H1 (cell line): ENCODE results near the gene NFIA. TPM values are rescaled to one million over a fixed set of nuclear protein-coding genes. Genes with fewer than 3 reads are reported as not detected.

ENCODE experiments used
- CTCF ChIA-PET: fragments of 300-600 bp; sonication (Branson Sonifier 250); formaldehyde crosslinking; loops from one replicate; lab custom pipeline; 2021; ENCODE audit not compliant: partially characterized antibody; lab: Charles Lee
- POLR2A ChIA-PET: fragments of 300-600 bp; sonication (Branson Sonifier 250); formaldehyde crosslinking; loops from one replicate; lab custom pipeline; 2021; ENCODE audit warnings: inconsistent platforms; ENCODE audit not compliant: partially characterized antibody; lab: Charles Lee
- DNase-seq, 2 experiments: peaks; one replicate each; pipeline versions ENCODE4 v3.0.0 to v3.0.0-alpha.2; 2010 to 2022; ENCODE audit warnings: low spot score in 2 of 2, low read depth in 1 of 2, mixed read lengths in 1 of 2
- FAIRE-seq: peaks from 2 replicates; lab custom pipeline; 2011; peaks lifted over from hg19 to GRCh38; lab: Jason Lieb, UNC
- H2AFZ ChIP-seq: 2 replicates; pipeline ENCODE4 v1.8.1; 2012; ENCODE audit warnings: low read length, inconsistent platforms
- H2AK5ac ChIP-seq: 2 replicates; pipeline ENCODE4 v1.6.1; 2013; ENCODE audit warnings: low read depth, low read length
- H2BK120ac ChIP-seq: replicated peaks from 2 replicates; pipeline ENCODE3; 2013; ENCODE audit warnings: low read depth, low read length, inconsistent platforms
- H2BK12ac ChIP-seq: 2 replicates; pipeline ENCODE4 v1.6.1; 2013; ENCODE audit warnings: low read depth, low read length
- H2BK15ac ChIP-seq: 2 replicates; pipeline ENCODE4 v1.6.1; 2013; ENCODE audit warnings: low read length
- H2BK20ac ChIP-seq: 2 replicates; pipeline ENCODE4 v1.6.1; 2013; ENCODE audit warnings: low read length
- H2BK5ac ChIP-seq: 2 replicates; pipeline ENCODE4 v1.6.1; 2013; ENCODE audit warnings: low read depth, low read length
- H3K14ac ChIP-seq: 2 replicates; pipeline ENCODE4 v1.6.1; 2013; ENCODE audit warnings: inconsistent platforms; ENCODE audit not compliant: insufficient read length
- H3K18ac ChIP-seq: 2 replicates; pipeline ENCODE4 v1.6.1; 2013; ENCODE audit warnings: low read length; ENCODE audit errors: extremely low read depth
- H3K23ac ChIP-seq: 2 replicates; pipeline ENCODE4 v1.6.1; 2013; ENCODE audit warnings: inconsistent platforms; ENCODE audit not compliant: insufficient read length
- H3K23me2 ChIP-seq: 2 replicates; pipeline ENCODE4 v1.6.1; 2013; ENCODE audit warnings: low read depth, low read length
- H3K27ac ChIP-seq: 2 replicates; pipeline ENCODE4 v1.6.1; 2011; ENCODE audit warnings: low read depth, low read length, inconsistent platforms
- H3K27me3 ChIP-seq, 4 experiments: replicated peaks in 1 of 4; 1 replicate in 1 of 4; 2 replicates in 3 of 4; pipeline versions ENCODE4 v1.6.1 to v1.8.1; 2011 to 2013; ENCODE audit warnings: low read length in 3 of 4, mild to moderate bottlenecking in 3 of 4, inconsistent platforms in 2 of 4, mixed read lengths in 2 of 4, moderate library complexity in 1 of 4; ENCODE audit not compliant: control insufficient read depth in 3 of 4, insufficient read depth in 3 of 4; ENCODE audit errors: extremely low read depth in 1 of 4
- H3K36me3 ChIP-seq, 4 experiments: 2 replicates each; pipeline versions ENCODE4 v1.6.1 to v1.8.1; 2011 to 2013; ENCODE audit warnings: mild to moderate bottlenecking in 4 of 4, low read length in 3 of 4, moderate library complexity in 2 of 4, control low read depth in 1 of 4, inconsistent platforms in 1 of 4; ENCODE audit not compliant: insufficient read depth in 4 of 4, control insufficient read depth in 2 of 4
- H3K4ac ChIP-seq: replicated peaks from 2 replicates; pipeline ENCODE3; 2013; ENCODE audit warnings: low read length, low read depth, mixed read lengths, inconsistent platforms; ENCODE audit not compliant: insufficient read length
- H3K4me1 ChIP-seq, 4 experiments: replicated peaks in 1 of 4; 1 replicate in 1 of 4; 2 replicates in 3 of 4; pipeline versions ENCODE4 v1.6.1 to v1.8.1; 2011 to 2013; ENCODE audit warnings: low read length in 3 of 4, inconsistent platforms in 2 of 4, mixed read lengths in 1 of 4; ENCODE audit not compliant: insufficient read depth in 4 of 4, control insufficient read depth in 3 of 4
- H3K4me2 ChIP-seq, 2 experiments: 2 replicates each; pipeline versions ENCODE4 v1.6.1 to v1.8.1; 2011 to 2013; ENCODE audit warnings: low read depth in 2 of 2, low read length in 2 of 2, control low read depth in 1 of 2, inconsistent platforms in 1 of 2, mild to moderate bottlenecking in 1 of 2; ENCODE audit not compliant: insufficient read depth in 1 of 2
- H3K4me3 ChIP-seq, 4 experiments: fragments of 200-600, 300-600 bp in 1 of 4; sonication (generic), shearing (Covaris generic), sonication (Bioruptor Twin) in 1 of 4; 2 replicates each; pipeline versions ENCODE4 v1.5.1 to v1.8.1; 2011 to 2016; ENCODE audit warnings: low read length in 4 of 4, low read depth in 3 of 4, control low read depth in 2 of 4, inconsistent platforms in 2 of 4, mild to moderate bottlenecking in 2 of 4, mixed read lengths in 1 of 4, moderate library complexity in 1 of 4; ENCODE audit not compliant: insufficient read depth in 2 of 4; ENCODE audit errors: extremely low read depth in 1 of 4
- H3K56ac ChIP-seq: replicated peaks from 2 replicates; pipeline ENCODE3; 2013; ENCODE audit warnings: low read depth, mild to moderate bottlenecking, mixed read lengths, low read length, inconsistent platforms; ENCODE audit not compliant: insufficient read length
- H3K79me1 ChIP-seq: 2 replicates; pipeline ENCODE4 v1.6.1; 2013; ENCODE audit warnings: low read depth, low read length, control low read depth
- H3K79me2 ChIP-seq, 2 experiments: 2 replicates each; pipeline versions ENCODE4 v1.6.1 to v1.8.1; 2012 to 2013; ENCODE audit warnings: low read length in 2 of 2, mild to moderate bottlenecking in 2 of 2, inconsistent platforms in 1 of 2; ENCODE audit not compliant: insufficient read depth in 2 of 2, control insufficient read depth in 1 of 2
- H3K9ac ChIP-seq, 4 experiments: replicated peaks in 1 of 4; 1 replicate in 1 of 4; 2 replicates in 3 of 4; pipeline versions ENCODE4 v1.6.1 to v1.8.1; 2011 to 2013; ENCODE audit warnings: low read depth in 3 of 4, low read length in 3 of 4, control low read depth in 2 of 4, mild to moderate bottlenecking in 2 of 4, moderate library complexity in 2 of 4, inconsistent platforms in 1 of 4; ENCODE audit errors: extremely low read depth in 1 of 4
- H3K9me3 ChIP-seq, 2 experiments: 2 replicates each; pipeline versions ENCODE4 v1.6.1 to v1.8.1; 2012 to 2013; ENCODE audit warnings: mild to moderate bottlenecking in 2 of 2, moderate library complexity in 2 of 2, control low read depth in 1 of 2, inconsistent platforms in 1 of 2, low read depth in 1 of 2, low read length in 1 of 2, mixed read lengths in 1 of 2; ENCODE audit not compliant: insufficient read depth in 2 of 2
- H4K20me1 ChIP-seq, 2 experiments: replicated peaks in 1 of 2; 2 replicates each; pipeline versions ENCODE3 to v1.8.1; 2011 to 2013; ENCODE audit warnings: inconsistent platforms in 2 of 2, low read length in 2 of 2, mild to moderate bottlenecking in 1 of 2; ENCODE audit not compliant: insufficient read depth in 2 of 2, control insufficient read depth in 1 of 2
- H4K5ac ChIP-seq: 2 replicates; pipeline ENCODE4 v1.6.1; 2013; ENCODE audit warnings: low read length, low read depth, mixed read lengths, inconsistent platforms; ENCODE audit not compliant: insufficient read length
- H4K8ac ChIP-seq: 2 replicates; pipeline ENCODE4 v1.8.0; 2013; ENCODE audit warnings: mild to moderate bottlenecking, moderate library complexity, low read length, inconsistent platforms; ENCODE audit not compliant: insufficient read depth; ENCODE audit errors: extremely low read depth
- H4K91ac ChIP-seq: replicated peaks from 2 replicates; pipeline ENCODE3; 2013; ENCODE audit warnings: low read length, mixed read lengths, inconsistent platforms; ENCODE audit not compliant: insufficient read length
- ASH2L ChIP-seq: fragments of 200-600, 300-600 bp; sonication (generic); IDR thresholded peaks from one replicate; pipeline ENCODE4 v1.7.1; 2017; ENCODE audit warnings: low read length
- WGBS, 2 experiments: shearing (Covaris generic) in 1 of 2; methylation state at CpG; one replicate each; pipeline versions ENCODE4 v1.1.6 to v1.1.7; 2013 to 2015; ENCODE audit warnings: low lambda C conversion rate in 2 of 2, mixed read lengths in 2 of 2, inconsistent platforms in 1 of 2, low coverage in 1 of 2, missing lambda C conversion rate in 1 of 2; ENCODE audit not compliant: insufficient replicate concordance in 2 of 2, insufficient coverage in 1 of 2, insufficient read length in 1 of 2; ENCODE audit errors: extremely low coverage in 1 of 2, missing lambda C conversion rate in 1 of 2; 5-methylcytosine and 5-hydroxymethylcytosine counted together
- polyA plus RNA-seq, 7 experiments: library from polyadenylated mRNA; depleted of rRNA in 3 of 7; stranded (reverse) in 5 of 7; unstranded in 2 of 7; fragments of >200 nt in 5 of 7; fragments of 200-250 nt in 2 of 7; gene quantifications; 1 replicate in 5 of 7; 2 replicates in 1 of 7; 4 replicates in 1 of 7; pipeline versions ENCODE4 v1.2.1 to v1.2.3, GENCODE V29; 2011 to 2013; ENCODE audit warnings: missing spikeins in 2 of 7, mixed read lengths in 2 of 7
- total RNA-seq: library from RNA; stranded (reverse); fragmentation: NEBNext Ultra II Directional; extraction: Animal tissue kit (Norgen Biotek cat#: 25700); gene quantifications from 2 replicates; pipeline ENCODE4 v1.2.1, GENCODE V29; 2021

NFIA gene
- total and polyA plus RNA-seq, 2 of the 8 experiments (the other 6 are each of a cell fraction or from before 2014, with no cell fraction given): 1.8 to 2.3 TPM

GRCh38 chr1:61426885-61427284, 344.5 kb downstream of the NFIA start:
- ChIA-PET POLR2A (no interaction called here), CTCF (interaction anchor here (0.8 to 1.9 kb wide), 3 partner anchors 10 to 27 kb away, joined by 3 to 5 read pairs (median 4); no protein-coding TSS in a partner anchor)
- TF ChIP-seq ASH2L: no peak
- no peak overlapping the region for H2BK20ac ChIP-seq
- no peak overlapping the region for H3K4ac ChIP-seq
- no peak overlapping the region for H2AK5ac ChIP-seq
- H4K91ac ChIP-seq: no peak overlapping the region
- H2BK120ac ChIP-seq: no peak overlapping the region
- no peaks in the 10 kb centered on the region for H3K9me3 ChIP-seq
- no peak for FAIRE-seq
- 97% methylated on average over 2 of the region's 2 CpGs; no CpG with 5 or more reads in 1 of the 2 experiments for WGBS, 2 experiments
- no peak overlapping the region for H4K8ac ChIP-seq
- no peak overlapping the region for H2BK12ac ChIP-seq
- H3K79me1 ChIP-seq: no peaks in the 10 kb centered on the region
- no peak overlapping the region for H2AFZ ChIP-seq
- DNase-seq: no peak
- H3K14ac ChIP-seq: no peak overlapping the region
- H3K36me3 ChIP-seq: no peaks in the 10 kb centered on the region
- H3K23me2 ChIP-seq: no peaks in the 10 kb centered on the region
- no peak overlapping the region for H3K4me3 ChIP-seq
- H2BK5ac ChIP-seq: no peak overlapping the region
- H3K23ac ChIP-seq: no peak overlapping the region
- no peak overlapping the region for H2BK15ac ChIP-seq
- H3K56ac ChIP-seq: no peak overlapping the region
- H4K20me1 ChIP-seq: no peaks in the 10 kb centered on the region
- no peak overlapping the region for H3K27ac ChIP-seq
- H3K79me2 ChIP-seq: no peaks in the 10 kb centered on the region
- peaks cover 0 to 2% (median 0%) of the 10 kb centered on the region in 4 experiments; a peak in 1 of 7 replicates for H3K4me1 ChIP-seq
- no peak overlapping the region for H3K9ac ChIP-seq
- no peak overlapping the region for H3K4me2 ChIP-seq
- no peak overlapping the region for H3K18ac ChIP-seq
- H4K5ac ChIP-seq: no peak overlapping the region
- no peaks in the 10 kb centered on the region for H3K27me3 ChIP-seq
